ENCODE results near the gene MTCH2.

The MTCH2 gene

DNA sequence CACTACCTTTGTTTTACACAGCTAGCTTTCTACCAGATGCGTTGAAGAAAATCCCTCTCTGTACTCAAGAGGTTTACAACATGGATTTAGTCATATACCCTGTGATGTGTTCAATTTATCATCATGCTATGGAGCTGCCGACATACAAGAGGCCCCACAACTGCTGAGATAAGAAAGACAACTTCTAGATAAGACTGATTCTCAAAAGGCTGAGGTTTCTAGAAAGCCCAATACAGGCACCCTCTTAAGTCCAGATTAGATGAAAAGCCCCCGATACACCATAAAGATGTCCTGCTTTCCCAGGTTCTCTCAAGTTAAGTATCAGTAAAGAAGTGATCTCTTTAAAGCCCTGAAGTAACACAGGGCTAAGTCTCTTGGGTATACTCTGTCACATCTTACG lies 14.3 kb downstream of the MTCH2 start:
- DNase-seq (ENCODE audit: insufficient read length), result no peak
- no peak for TF ChIP-seq TAF1 (IDR thresholded peaks at IDR 0.05; ENCODE audit: borderline replicate concordance, low read depth, low read length)
- TF ChIP-seq POLR2AphosphoS5 (IDR thresholded peaks at IDR 0.05; ENCODE audit: low read depth, low read length), result no peak
- TF ChIP-seq POLR2A (IDR thresholded peaks at IDR 0.05; ENCODE audit: low read depth, low read length), result no peak
- no peak for FAIRE-seq

GRCh38 chr11:47626234-47626633 lies 16.1 kb downstream of the MTCH2 start:
- FAIRE-seq (no peak), DNase-seq (ENCODE audit: insufficient read length) (no peak)
- TF ChIP-seq POLR2A (IDR thresholded peaks at IDR 0.05; ENCODE audit: low read depth, low read length) (no peak), TAF1 (IDR thresholded peaks at IDR 0.05; ENCODE audit: borderline replicate concordance, low read depth, low read length) (no peak), POLR2AphosphoS5 (IDR thresholded peaks at IDR 0.05; ENCODE audit: low read depth, low read length) (no peak)

- TF ChIP-seq POLR2AphosphoS5 (IDR thresholded peaks at IDR 0.05; ENCODE audit: low read depth, low read length), result no peak
- DNase-seq (ENCODE audit: insufficient read length) (no peak), FAIRE-seq (no peak)
Observed at GRCh38 chr11:47620836-47621378, 21.5 kb downstream of the MTCH2 start.

- FAIRE-seq (no peak), DNase-seq (ENCODE audit: insufficient read length) (no peak)
- no peak for TF ChIP-seq POLR2AphosphoS5 (IDR thresholded peaks at IDR 0.05; ENCODE audit: low read depth, low read length)
- no peak for TF ChIP-seq TAF1 (IDR thresholded peaks at IDR 0.05; ENCODE audit: borderline replicate concordance, low read depth, low read length)
- TF ChIP-seq POLR2A (IDR thresholded peaks at IDR 0.05; ENCODE audit: low read depth, low read length), result no peak
Observed at GRCh38 chr11:47617417-47617809, 24.9 kb downstream of the MTCH2 start.

GRCh38 chr11:47616726-47617416 lies 25.5 kb downstream of the MTCH2 start:
- DNase-seq (ENCODE audit: insufficient read length) (no peak), FAIRE-seq (no peak)
- TF ChIP-seq TAF1 (IDR thresholded peaks at IDR 0.05; ENCODE audit: borderline replicate concordance, low read depth, low read length), result no peak
- TF ChIP-seq POLR2AphosphoS5 (IDR thresholded peaks at IDR 0.05; ENCODE audit: low read depth, low read length), result no peak
- TF ChIP-seq POLR2A (IDR thresholded peaks at IDR 0.05; ENCODE audit: low read depth, low read length), result no peak

DNA sequence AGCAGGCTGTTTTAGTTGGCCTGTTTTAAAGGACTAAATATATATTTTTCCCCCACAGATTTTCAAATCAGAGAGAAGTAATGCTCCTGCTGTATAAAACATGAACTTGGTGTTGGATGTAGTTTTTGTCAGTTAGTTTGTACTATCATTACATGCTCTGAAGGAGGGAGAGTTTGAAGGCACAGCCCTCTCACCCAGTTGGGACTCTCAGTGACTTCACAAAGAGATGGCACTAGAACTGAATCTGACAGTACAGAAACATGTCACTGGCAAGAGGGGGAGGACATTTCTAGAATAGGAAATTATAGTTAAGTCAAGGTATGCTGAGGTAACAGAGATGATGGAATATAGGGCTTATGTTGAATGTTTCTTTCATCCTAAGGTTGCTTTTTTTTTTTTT lies 27.1 kb downstream of the MTCH2 start:
- no peak for TF ChIP-seq POLR2A (IDR thresholded peaks at IDR 0.05; ENCODE audit: low read depth, low read length)
- TF ChIP-seq POLR2AphosphoS5 (IDR thresholded peaks at IDR 0.05; ENCODE audit: low read depth, low read length), result no peak
- no peak for TF ChIP-seq TAF1 (IDR thresholded peaks at IDR 0.05; ENCODE audit: borderline replicate concordance, low read depth, low read length)
- FAIRE-seq (no peak), DNase-seq (ENCODE audit: insufficient read length) (no peak)

- DNase-seq (ENCODE audit: insufficient read length) (no peak), FAIRE-seq (peak; percentile 81)
- TF ChIP-seq POLR2A (IDR thresholded peaks at IDR 0.05; ENCODE audit: low read depth, low read length), result no peak
Observed at GRCh38 chr11:47611348-47611794, 31.0 kb downstream of the MTCH2 start.

GRCh38 chr11:47609675-47610074 lies 32.7 kb downstream of the MTCH2 start:
- FAIRE-seq (no peak), DNase-seq (ENCODE audit: insufficient read length) (no peak)
- TF ChIP-seq TAF1 (IDR thresholded peaks at IDR 0.05; ENCODE audit: borderline replicate concordance, low read depth, low read length) (no peak), POLR2A (IDR thresholded peaks at IDR 0.05; ENCODE audit: low read depth, low read length) (no peak), POLR2AphosphoS5 (IDR thresholded peaks at IDR 0.05; ENCODE audit: low read depth, low read length) (no peak)

DNA sequence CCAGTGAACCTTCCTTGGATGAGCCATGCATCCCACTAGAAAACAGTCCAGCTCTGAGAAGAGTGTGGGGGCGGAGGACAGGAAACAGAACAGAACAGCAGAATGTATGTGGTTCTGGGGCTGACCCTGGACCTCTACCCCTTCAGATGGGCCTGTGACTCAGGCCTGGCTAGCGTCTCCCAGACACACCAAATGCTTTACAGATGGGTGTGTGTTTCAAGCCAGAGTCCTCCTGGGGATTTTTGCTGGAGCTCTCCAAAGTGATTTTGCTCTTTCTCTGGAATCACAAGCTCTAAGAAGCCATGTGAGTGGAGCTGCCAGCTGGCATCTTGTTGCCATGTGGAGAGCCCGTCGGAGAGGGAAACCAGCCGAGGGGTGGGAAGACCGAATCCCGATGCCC lies 35.0 kb downstream of the MTCH2 start:
- FAIRE-seq, result no peak
- no peak for DNase-seq (ENCODE audit: insufficient read length)
- no peak for TF ChIP-seq TAF1 (IDR thresholded peaks at IDR 0.05; ENCODE audit: borderline replicate concordance, low read depth, low read length)
- no peak for TF ChIP-seq POLR2AphosphoS5 (IDR thresholded peaks at IDR 0.05; ENCODE audit: low read depth, low read length)
- no peak for TF ChIP-seq POLR2A (IDR thresholded peaks at IDR 0.05; ENCODE audit: low read depth, low read length)

DNA sequence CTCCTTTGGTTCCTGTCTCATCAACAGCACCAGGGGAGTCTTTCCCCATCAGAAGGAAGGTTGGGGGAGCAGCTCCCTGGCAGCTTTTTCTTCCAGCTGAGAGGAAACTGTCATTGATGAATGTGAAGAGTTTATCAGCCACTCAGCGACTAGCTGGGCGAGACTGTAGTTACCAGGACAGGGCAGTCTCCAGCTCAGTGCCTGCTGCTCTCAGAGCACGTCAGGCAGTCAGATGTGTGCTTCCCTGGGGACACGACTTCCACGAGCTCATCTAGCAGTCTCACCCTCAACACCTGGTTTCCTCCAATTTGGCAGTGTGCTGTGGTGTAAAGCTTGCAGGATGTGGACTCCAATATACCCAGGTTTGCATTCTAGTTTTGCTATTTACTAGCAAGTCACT lies 35.6 kb downstream of the MTCH2 start:
- FAIRE-seq (no peak), DNase-seq (ENCODE audit: insufficient read length) (no peak)
- TF ChIP-seq POLR2A (IDR thresholded peaks at IDR 0.05; ENCODE audit: low read depth, low read length), result no peak
- no peak for TF ChIP-seq POLR2AphosphoS5 (IDR thresholded peaks at IDR 0.05; ENCODE audit: low read depth, low read length)
- no peak for TF ChIP-seq TAF1 (IDR thresholded peaks at IDR 0.05; ENCODE audit: borderline replicate concordance, low read depth, low read length)

DNA sequence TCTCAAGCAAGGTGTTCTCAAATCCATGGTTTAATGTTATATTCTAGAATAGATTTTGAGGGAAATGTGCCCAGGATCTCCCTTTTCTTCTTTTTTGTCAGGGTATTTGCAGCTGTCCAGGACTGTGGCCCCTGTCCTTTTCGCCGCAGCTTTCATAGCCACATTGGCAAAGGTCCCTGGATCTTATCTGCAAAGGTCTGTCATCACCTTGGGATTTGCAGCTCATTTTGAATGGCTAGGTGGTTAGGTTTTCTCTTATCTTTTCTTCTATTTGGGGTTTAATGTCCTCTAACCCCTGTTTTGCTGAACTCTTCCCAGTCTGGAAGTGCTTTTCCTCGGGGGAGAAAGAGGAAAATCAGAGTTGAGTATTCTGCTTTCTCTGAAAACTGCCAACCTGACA lies 36.4 kb downstream of the MTCH2 start:
- no peak for TF ChIP-seq TAF1 (IDR thresholded peaks at IDR 0.05; ENCODE audit: borderline replicate concordance, low read depth, low read length)
- no peak for TF ChIP-seq POLR2A (IDR thresholded peaks at IDR 0.05; ENCODE audit: low read depth, low read length)
- no peak for TF ChIP-seq POLR2AphosphoS5 (IDR thresholded peaks at IDR 0.05; ENCODE audit: low read depth, low read length)
- FAIRE-seq (no peak), DNase-seq (ENCODE audit: insufficient read length) (no peak)

DNA sequence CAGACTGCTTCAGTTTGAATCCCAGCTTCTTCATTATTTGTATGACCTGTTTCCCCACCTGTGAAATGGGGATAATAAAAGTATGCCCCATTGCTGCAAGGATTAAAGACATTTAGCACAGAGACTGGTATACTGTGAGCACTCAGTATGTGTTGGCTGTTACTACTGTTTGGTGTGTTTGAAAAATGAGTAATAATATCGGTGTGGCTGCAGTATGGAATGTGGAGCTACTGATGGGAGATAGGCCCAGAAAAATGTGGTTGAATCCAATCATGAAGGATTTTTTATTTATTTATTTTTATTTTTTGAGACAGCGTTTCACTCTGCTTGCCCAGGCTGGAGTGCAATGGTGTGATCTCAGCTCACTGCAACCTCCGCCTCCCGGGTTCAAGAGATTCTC lies 39.1 kb downstream of the MTCH2 start:
- FAIRE-seq (no peak), DNase-seq (ENCODE audit: insufficient read length) (no peak)
- no peak for TF ChIP-seq TAF1 (IDR thresholded peaks at IDR 0.05; ENCODE audit: borderline replicate concordance, low read depth, low read length)
- no peak for TF ChIP-seq POLR2AphosphoS5 (IDR thresholded peaks at IDR 0.05; ENCODE audit: low read depth, low read length)
- TF ChIP-seq POLR2A (IDR thresholded peaks at IDR 0.05; ENCODE audit: low read depth, low read length), result no peak

Data from GM12892 (cell line).